H1 (cell line): ENCODE measurements around the gene ATP9B. TPM values are rescaled to one million over a fixed set of nuclear protein-coding genes. Genes with fewer than 3 reads are reported as not detected.

ENCODE experiments used
- CTCF ChIA-PET: fragments of 300-600 bp; sonication (Branson Sonifier 250); formaldehyde crosslinking; loops from one replicate; lab custom pipeline; 2021; ENCODE audit not compliant: partially characterized antibody; lab: Charles Lee
- POLR2A ChIA-PET: fragments of 300-600 bp; sonication (Branson Sonifier 250); formaldehyde crosslinking; loops from one replicate; lab custom pipeline; 2021; ENCODE audit warnings: inconsistent platforms; ENCODE audit not compliant: partially characterized antibody; lab: Charles Lee
- DNase-seq, 2 experiments: peaks; one replicate each; pipeline versions ENCODE4 v3.0.0 to v3.0.0-alpha.2; 2010 to 2022; ENCODE audit warnings: low spot score in 2 of 2, low read depth in 1 of 2, mixed read lengths in 1 of 2
- FAIRE-seq: peaks from 2 replicates; lab custom pipeline; 2011; peaks lifted over from hg19 to GRCh38; lab: Jason Lieb, UNC
- H2AFZ ChIP-seq: 2 replicates; pipeline ENCODE4 v1.8.1; 2012; ENCODE audit warnings: low read length, inconsistent platforms
- H2AK5ac ChIP-seq: 2 replicates; pipeline ENCODE4 v1.6.1; 2013; ENCODE audit warnings: low read depth, low read length
- H2BK120ac ChIP-seq: replicated peaks from 2 replicates; pipeline ENCODE3; 2013; ENCODE audit warnings: low read depth, low read length, inconsistent platforms
- H2BK12ac ChIP-seq: 2 replicates; pipeline ENCODE4 v1.6.1; 2013; ENCODE audit warnings: low read depth, low read length
- H2BK15ac ChIP-seq: 2 replicates; pipeline ENCODE4 v1.6.1; 2013; ENCODE audit warnings: low read length
- H2BK20ac ChIP-seq: 2 replicates; pipeline ENCODE4 v1.6.1; 2013; ENCODE audit warnings: low read length
- H2BK5ac ChIP-seq: 2 replicates; pipeline ENCODE4 v1.6.1; 2013; ENCODE audit warnings: low read depth, low read length
- H3K14ac ChIP-seq: 2 replicates; pipeline ENCODE4 v1.6.1; 2013; ENCODE audit warnings: inconsistent platforms; ENCODE audit not compliant: insufficient read length
- H3K18ac ChIP-seq: 2 replicates; pipeline ENCODE4 v1.6.1; 2013; ENCODE audit warnings: low read length; ENCODE audit errors: extremely low read depth
- H3K23ac ChIP-seq: 2 replicates; pipeline ENCODE4 v1.6.1; 2013; ENCODE audit warnings: inconsistent platforms; ENCODE audit not compliant: insufficient read length
- H3K23me2 ChIP-seq: 2 replicates; pipeline ENCODE4 v1.6.1; 2013; ENCODE audit warnings: low read depth, low read length
- H3K27ac ChIP-seq: 2 replicates; pipeline ENCODE4 v1.6.1; 2011; ENCODE audit warnings: low read depth, low read length, inconsistent platforms
- H3K27me3 ChIP-seq, 4 experiments: replicated peaks in 1 of 4; 1 replicate in 1 of 4; 2 replicates in 3 of 4; pipeline versions ENCODE4 v1.6.1 to v1.8.1; 2011 to 2013; ENCODE audit warnings: low read length in 3 of 4, mild to moderate bottlenecking in 3 of 4, inconsistent platforms in 2 of 4, mixed read lengths in 2 of 4, moderate library complexity in 1 of 4; ENCODE audit not compliant: control insufficient read depth in 3 of 4, insufficient read depth in 3 of 4; ENCODE audit errors: extremely low read depth in 1 of 4
- H3K36me3 ChIP-seq, 4 experiments: 2 replicates each; pipeline versions ENCODE4 v1.6.1 to v1.8.1; 2011 to 2013; ENCODE audit warnings: mild to moderate bottlenecking in 4 of 4, low read length in 3 of 4, moderate library complexity in 2 of 4, control low read depth in 1 of 4, inconsistent platforms in 1 of 4; ENCODE audit not compliant: insufficient read depth in 4 of 4, control insufficient read depth in 2 of 4
- H3K4ac ChIP-seq: replicated peaks from 2 replicates; pipeline ENCODE3; 2013; ENCODE audit warnings: low read length, low read depth, mixed read lengths, inconsistent platforms; ENCODE audit not compliant: insufficient read length
- H3K4me1 ChIP-seq, 4 experiments: replicated peaks in 1 of 4; 1 replicate in 1 of 4; 2 replicates in 3 of 4; pipeline versions ENCODE4 v1.6.1 to v1.8.1; 2011 to 2013; ENCODE audit warnings: low read length in 3 of 4, inconsistent platforms in 2 of 4, mixed read lengths in 1 of 4; ENCODE audit not compliant: insufficient read depth in 4 of 4, control insufficient read depth in 3 of 4
- H3K4me2 ChIP-seq, 2 experiments: 2 replicates each; pipeline versions ENCODE4 v1.6.1 to v1.8.1; 2011 to 2013; ENCODE audit warnings: low read depth in 2 of 2, low read length in 2 of 2, control low read depth in 1 of 2, inconsistent platforms in 1 of 2, mild to moderate bottlenecking in 1 of 2; ENCODE audit not compliant: insufficient read depth in 1 of 2
- H3K4me3 ChIP-seq, 4 experiments: fragments of 200-600, 300-600 bp in 1 of 4; sonication (generic), shearing (Covaris generic), sonication (Bioruptor Twin) in 1 of 4; 2 replicates each; pipeline versions ENCODE4 v1.5.1 to v1.8.1; 2011 to 2016; ENCODE audit warnings: low read length in 4 of 4, low read depth in 3 of 4, control low read depth in 2 of 4, inconsistent platforms in 2 of 4, mild to moderate bottlenecking in 2 of 4, mixed read lengths in 1 of 4, moderate library complexity in 1 of 4; ENCODE audit not compliant: insufficient read depth in 2 of 4; ENCODE audit errors: extremely low read depth in 1 of 4
- H3K56ac ChIP-seq: replicated peaks from 2 replicates; pipeline ENCODE3; 2013; ENCODE audit warnings: low read depth, mild to moderate bottlenecking, mixed read lengths, low read length, inconsistent platforms; ENCODE audit not compliant: insufficient read length
- H3K79me1 ChIP-seq: 2 replicates; pipeline ENCODE4 v1.6.1; 2013; ENCODE audit warnings: low read depth, low read length, control low read depth
- H3K79me2 ChIP-seq, 2 experiments: 2 replicates each; pipeline versions ENCODE4 v1.6.1 to v1.8.1; 2012 to 2013; ENCODE audit warnings: low read length in 2 of 2, mild to moderate bottlenecking in 2 of 2, inconsistent platforms in 1 of 2; ENCODE audit not compliant: insufficient read depth in 2 of 2, control insufficient read depth in 1 of 2
- H3K9ac ChIP-seq, 4 experiments: replicated peaks in 1 of 4; 1 replicate in 1 of 4; 2 replicates in 3 of 4; pipeline versions ENCODE4 v1.6.1 to v1.8.1; 2011 to 2013; ENCODE audit warnings: low read depth in 3 of 4, low read length in 3 of 4, control low read depth in 2 of 4, mild to moderate bottlenecking in 2 of 4, moderate library complexity in 2 of 4, inconsistent platforms in 1 of 4; ENCODE audit errors: extremely low read depth in 1 of 4
- H3K9me3 ChIP-seq, 2 experiments: 2 replicates each; pipeline versions ENCODE4 v1.6.1 to v1.8.1; 2012 to 2013; ENCODE audit warnings: mild to moderate bottlenecking in 2 of 2, moderate library complexity in 2 of 2, control low read depth in 1 of 2, inconsistent platforms in 1 of 2, low read depth in 1 of 2, low read length in 1 of 2, mixed read lengths in 1 of 2; ENCODE audit not compliant: insufficient read depth in 2 of 2
- H4K20me1 ChIP-seq, 2 experiments: replicated peaks in 1 of 2; 2 replicates each; pipeline versions ENCODE3 to v1.8.1; 2011 to 2013; ENCODE audit warnings: inconsistent platforms in 2 of 2, low read length in 2 of 2, mild to moderate bottlenecking in 1 of 2; ENCODE audit not compliant: insufficient read depth in 2 of 2, control insufficient read depth in 1 of 2
- H4K5ac ChIP-seq: 2 replicates; pipeline ENCODE4 v1.6.1; 2013; ENCODE audit warnings: low read length, low read depth, mixed read lengths, inconsistent platforms; ENCODE audit not compliant: insufficient read length
- H4K8ac ChIP-seq: 2 replicates; pipeline ENCODE4 v1.8.0; 2013; ENCODE audit warnings: mild to moderate bottlenecking, moderate library complexity, low read length, inconsistent platforms; ENCODE audit not compliant: insufficient read depth; ENCODE audit errors: extremely low read depth
- H4K91ac ChIP-seq: replicated peaks from 2 replicates; pipeline ENCODE3; 2013; ENCODE audit warnings: low read length, mixed read lengths, inconsistent platforms; ENCODE audit not compliant: insufficient read length
- BRCA1 ChIP-seq: IDR thresholded peaks from 2 replicates; pipeline ENCODE4 v1.6.1; 2012; ENCODE audit warnings: low read depth, low read length, improper control_type of control experiment
- CEBPB ChIP-seq: IDR thresholded peaks from 2 replicates; pipeline ENCODE4 v1.6.1; 2012; ENCODE audit warnings: low read depth, low read length
- CHD2 ChIP-seq: IDR thresholded peaks from 2 replicates; pipeline ENCODE4 v1.6.1; 2012; ENCODE audit warnings: low read length, improper control_type of control experiment
- TAF1 ChIP-seq: IDR thresholded peaks from 2 replicates; pipeline ENCODE4 v1.6.1; 2011; ENCODE audit warnings: mild to moderate bottlenecking, low read depth, low read length
- YY1 ChIP-seq: IDR thresholded peaks from 2 replicates; pipeline ENCODE4 v1.6.1; 2011; ENCODE audit warnings: low read depth, mild to moderate bottlenecking, low read length
- WGBS, 2 experiments: shearing (Covaris generic) in 1 of 2; methylation state at CpG; one replicate each; pipeline versions ENCODE4 v1.1.6 to v1.1.7; 2013 to 2015; ENCODE audit warnings: low lambda C conversion rate in 2 of 2, mixed read lengths in 2 of 2, inconsistent platforms in 1 of 2, low coverage in 1 of 2, missing lambda C conversion rate in 1 of 2; ENCODE audit not compliant: insufficient replicate concordance in 2 of 2, insufficient coverage in 1 of 2, insufficient read length in 1 of 2; ENCODE audit errors: extremely low coverage in 1 of 2, missing lambda C conversion rate in 1 of 2; 5-methylcytosine and 5-hydroxymethylcytosine counted together
- polyA plus RNA-seq, 7 experiments: library from polyadenylated mRNA; depleted of rRNA in 3 of 7; stranded (reverse) in 5 of 7; unstranded in 2 of 7; fragments of >200 nt in 5 of 7; fragments of 200-250 nt in 2 of 7; gene quantifications; 1 replicate in 5 of 7; 2 replicates in 1 of 7; 4 replicates in 1 of 7; pipeline versions ENCODE4 v1.2.1 to v1.2.3, GENCODE V29; 2011 to 2013; ENCODE audit warnings: missing spikeins in 2 of 7, mixed read lengths in 2 of 7
- total RNA-seq: library from RNA; stranded (reverse); fragmentation: NEBNext Ultra II Directional; extraction: Animal tissue kit (Norgen Biotek cat#: 25700); gene quantifications from 2 replicates; pipeline ENCODE4 v1.2.1, GENCODE V29; 2021

Gene ATP9B
- total and polyA plus RNA-seq, 2 of the 8 experiments (the other 6 are each of a cell fraction or from before 2014, with no cell fraction given) = 15.1 to 21.7 TPM

DNA sequence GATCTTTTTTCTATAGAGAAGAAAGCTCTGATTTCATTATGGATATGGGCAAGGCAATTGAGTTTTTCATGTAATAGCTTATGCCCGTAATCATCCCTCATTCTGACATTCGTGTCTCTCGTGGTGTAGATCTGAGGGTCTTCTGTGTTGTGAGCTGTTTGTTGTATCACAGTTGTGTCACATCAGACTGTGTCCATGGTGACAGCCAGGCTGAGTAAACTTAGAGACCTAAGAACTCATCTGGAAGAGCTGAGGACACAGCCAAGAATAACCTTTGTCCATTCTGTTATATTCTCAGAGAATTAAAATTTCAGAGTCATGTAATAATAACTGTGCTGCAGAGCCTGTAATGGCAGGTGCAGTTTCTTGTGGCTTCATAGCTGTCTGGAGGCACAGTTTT lies 116.5 kb downstream of the ATP9B start:
- Histone ChIP-seq H4K5ac (no peak overlapping the region), H3K23me2 (no peaks in the 10 kb centered on the region), H2BK15ac (no peak overlapping the region; the same call in 1 of the 2 replicates), H4K91ac (no peak overlapping the region), H2AFZ (no peak overlapping the region), H3K18ac (no peak overlapping the region), H3K9me3 (no peaks in the 10 kb centered on the region), H3K56ac (no peak overlapping the region), H3K27ac (no peak overlapping the region), H2AK5ac (no peak overlapping the region), H4K20me1 (peaks cover 3% of the 10 kb centered on the region in 2 experiments), H4K8ac (no peak overlapping the region), H3K79me1 (no peaks in the 10 kb centered on the region), H3K79me2 (no peaks in the 10 kb centered on the region), H3K36me3 (no peaks in the 10 kb centered on the region), H2BK12ac (no peak overlapping the region), H2BK5ac (no peak overlapping the region), H2BK20ac (no peak overlapping the region), H3K4me2 (no peak overlapping the region), H2BK120ac (no peak overlapping the region), H3K4me1 (peaks cover 0 to 11% (median 6%) of the 10 kb centered on the region in 4 experiments; a peak in 4 of 7 replicates), H3K4ac (no peak overlapping the region), H3K4me3 (no peak overlapping the region), H3K14ac (no peak overlapping the region), H3K23ac (no peak overlapping the region), H3K27me3 (no peaks in the 10 kb centered on the region; a peak in 2 of 7 replicates)
- 92% methylated on average over 3 of the region's 3 CpGs; no CpG with 5 or more reads in 1 of the 2 experiments for WGBS, 2 experiments
- ChIA-PET CTCF (no interaction called here), POLR2A (interaction anchor here (1.0 kb wide), 1 partner anchor 15 kb away, joined by 3 read pairs; no protein-coding TSS in a partner anchor)
- FAIRE-seq (no peak), DNase-seq (no peak)
- TF ChIP-seq CEBPB (no peak), TAF1 (no peak), YY1 (no peak), CHD2 (no peak), BRCA1 (no peak)
- TF ChIP-seq, all 59 proteins: peak for 0
- no peak overlapping the region for H3K9ac ChIP-seq
